Activated CD4-positive, alpha-beta T cell treated with anti-CD3 and anti-CD28 coated beads, Interleukin-2, Interleukin-4, amounts not matched to agents 100 ng/mL and 50 ng/mL, durations not matched to agents 16 hours and 8 hours (primary cell): Measurements from ENCODE around the gene ARRB1.
A peak's percentile ranks its signal among the peaks of the same experiment; 100 is the strongest.
"Not testable (repeated sequence)": the region's sequence is repeated elsewhere in the genome, so short reads cannot be mapped to it uniquely, and the experiment has no call there.

Experiments
- DNase-seq: peaks from one replicate; pipeline ENCODE4 v3.0.0-alpha.2; 2020; ENCODE audit warnings: low spot score

Gene ARRB1

DNA sequence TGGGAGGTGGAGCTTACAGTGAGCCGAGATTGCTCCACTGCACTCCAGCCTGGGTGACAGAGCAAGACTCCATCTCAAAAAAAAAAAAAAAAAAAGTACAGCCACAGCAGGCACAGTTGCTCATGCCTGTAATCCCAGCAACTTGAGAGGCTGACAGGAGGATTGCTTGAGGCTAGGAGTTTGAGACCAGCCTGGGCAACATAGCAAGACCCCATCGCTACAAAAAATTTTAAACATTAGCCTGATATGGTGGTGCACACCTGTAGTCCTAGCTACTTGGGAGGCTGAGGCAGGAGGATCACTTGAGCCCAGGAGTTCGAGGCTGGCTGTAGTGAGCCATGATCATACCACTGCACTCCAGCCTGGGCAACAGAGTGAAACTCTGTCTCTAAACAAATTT lies 76.7 kb downstream of the ARRB1 start:
- DNase-seq: not testable (repeated sequence)

DNA sequence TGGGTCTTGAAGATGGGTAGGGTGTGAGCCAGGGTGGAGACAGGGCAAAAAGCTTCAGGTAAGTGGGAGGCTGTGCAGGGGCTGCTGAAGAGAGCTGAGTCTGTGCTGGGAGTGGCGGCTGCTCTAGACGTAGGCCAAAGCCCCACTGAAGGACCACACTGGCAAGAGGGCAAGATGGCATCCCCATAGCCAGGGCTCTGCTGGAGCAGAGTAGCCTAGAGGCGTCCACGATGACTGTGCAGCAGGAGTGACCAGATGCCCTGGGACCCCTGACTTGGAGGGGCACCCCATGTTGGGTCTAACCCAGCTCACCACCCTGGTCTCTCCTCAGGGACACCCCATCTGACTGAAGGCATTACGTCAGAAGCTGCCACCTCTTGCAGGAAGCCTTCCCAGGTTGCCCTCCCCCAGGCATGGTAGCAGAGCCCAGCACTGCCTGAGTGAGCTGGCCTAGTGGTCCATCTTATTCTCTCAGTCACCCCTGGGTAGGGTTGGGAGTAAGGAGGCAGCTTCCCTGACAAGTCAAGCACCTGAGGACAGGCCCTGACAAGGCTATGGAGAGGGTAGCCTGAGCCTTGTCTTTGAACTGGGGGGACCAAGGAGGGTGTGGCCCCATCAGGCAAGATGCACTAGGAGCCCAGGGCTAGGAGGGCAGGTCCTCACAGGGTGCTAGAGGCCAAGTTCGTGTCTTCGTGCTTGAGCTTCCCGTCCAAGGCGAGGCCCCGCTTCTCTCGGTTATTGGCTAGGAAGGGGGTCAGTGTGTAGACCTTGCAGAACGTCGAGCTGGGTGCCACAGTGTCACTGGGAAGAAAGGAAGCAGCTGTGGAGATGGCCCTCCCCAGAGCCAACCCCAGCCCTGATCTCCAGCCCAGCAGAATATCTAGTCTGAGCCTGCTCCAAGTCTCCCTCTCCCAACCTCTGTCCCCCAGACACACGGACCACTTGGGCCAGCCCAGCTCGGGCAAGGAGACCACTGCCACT lies 77.8 kb downstream of the ARRB1 start:
- no peak for DNase-seq

DNA sequence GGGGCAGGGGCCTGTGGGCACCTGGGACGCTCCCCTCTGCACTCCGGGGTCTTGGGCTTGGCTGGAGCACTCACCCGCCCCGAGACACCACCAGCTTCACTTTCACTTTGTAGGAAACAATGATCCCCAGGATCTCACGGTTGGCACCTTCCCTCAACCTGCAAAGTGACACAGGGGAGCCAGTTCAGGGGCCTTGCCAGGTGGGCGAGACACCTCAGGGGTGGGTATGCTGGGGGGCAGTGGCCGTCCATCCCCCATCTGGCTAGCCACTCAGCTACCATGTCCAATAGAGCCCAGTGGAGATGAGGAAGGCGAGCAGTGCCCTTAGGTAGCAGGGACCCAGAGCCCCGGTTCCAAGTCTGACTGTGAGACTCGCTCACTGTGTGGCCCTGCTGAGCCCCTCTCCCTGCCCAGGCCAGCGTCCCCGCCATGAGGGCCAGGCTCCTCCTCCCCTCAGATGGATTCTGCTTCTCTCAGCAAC lies 78.6 kb downstream of the ARRB1 start:
- DNase-seq: no peak

DNA sequence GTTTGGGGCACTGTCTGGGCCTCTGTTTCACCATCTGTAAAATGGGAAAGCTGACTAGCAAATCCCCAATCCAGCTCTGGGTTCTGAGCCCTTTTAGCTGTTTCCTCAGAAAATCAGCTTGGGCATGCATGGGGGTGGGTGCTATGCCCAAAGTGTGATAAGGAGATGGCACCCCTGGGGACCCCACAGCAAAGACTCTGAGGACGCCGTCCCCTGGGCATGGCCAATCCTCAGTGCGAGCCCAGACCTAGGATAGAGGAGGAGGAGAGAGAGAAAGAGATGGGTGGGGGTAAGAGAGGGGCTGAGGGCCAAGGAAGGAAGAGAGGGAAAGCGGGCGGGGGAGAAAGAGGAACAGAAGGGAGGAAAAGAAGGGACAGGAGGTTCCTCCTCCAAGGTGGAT lies 79.1 kb downstream of the ARRB1 start:
- no peak for DNase-seq

DNA sequence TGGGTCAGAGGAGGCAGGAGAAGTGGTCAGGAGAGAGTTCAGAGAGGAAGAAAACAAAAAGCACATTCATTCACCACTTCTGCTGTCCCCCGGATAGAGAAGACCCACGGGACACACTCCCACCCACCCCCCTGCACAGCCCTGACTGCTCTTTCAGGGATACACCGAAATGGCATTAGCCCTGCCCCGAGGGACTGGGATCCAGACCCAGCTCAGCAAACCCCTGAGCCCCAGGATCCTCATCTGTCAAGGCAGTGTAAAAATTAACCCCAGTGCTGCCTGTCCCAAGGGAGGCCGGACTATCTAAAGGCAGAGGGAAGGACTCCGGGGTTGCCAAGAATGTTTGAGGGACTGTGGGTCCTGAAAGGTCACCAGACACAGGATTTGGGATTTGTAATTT lies 79.7 kb downstream of the ARRB1 start:
- DNase-seq: no peak

DNA sequence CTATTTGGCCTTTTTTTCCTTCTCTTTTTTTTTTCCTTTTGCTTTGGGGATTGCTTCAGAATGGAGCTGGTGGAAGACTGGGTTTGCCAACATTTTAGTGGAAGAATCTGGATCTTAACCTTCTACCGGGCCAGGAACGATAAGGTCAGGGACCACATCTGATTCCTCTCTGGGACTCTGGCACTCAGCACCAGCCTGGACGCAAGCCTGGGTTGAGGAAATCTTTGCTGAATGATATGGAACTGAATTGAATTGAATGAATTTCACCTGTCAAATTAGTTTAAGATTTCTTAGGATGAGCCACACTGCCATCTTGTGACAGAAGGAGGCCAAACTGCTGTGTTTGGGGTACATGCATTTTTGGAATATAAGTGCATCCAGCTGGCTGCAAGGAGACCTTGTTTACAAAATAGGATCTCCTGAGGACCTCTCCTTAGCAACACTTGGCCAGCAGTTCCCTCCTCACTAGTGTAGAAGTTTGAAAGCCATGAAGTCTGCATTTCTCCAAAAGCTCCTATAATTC lies 80.5 kb downstream of the ARRB1 start:
- DNase-seq: peak; percentile 20

DNA sequence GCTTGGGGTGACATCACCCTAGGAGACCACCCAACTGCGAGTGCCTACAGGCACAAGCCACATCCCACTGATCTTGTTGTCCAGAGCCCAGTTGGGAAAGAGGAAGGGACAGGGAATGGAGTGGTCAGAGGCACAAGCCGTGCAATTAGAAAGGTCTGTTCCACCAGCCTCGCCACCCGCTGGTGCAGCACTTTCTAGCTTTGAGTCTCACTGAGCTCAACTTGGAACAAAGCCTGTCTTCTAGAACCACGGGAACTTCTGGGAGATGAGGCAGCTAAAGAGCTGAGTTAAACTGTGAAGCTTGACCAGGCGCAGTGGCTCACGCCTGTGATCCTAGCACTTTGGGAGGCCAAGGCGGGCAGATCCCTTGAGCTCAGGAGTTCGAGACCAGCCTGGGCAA lies 81.6 kb downstream of the ARRB1 start:
- DNase-seq: no peak

DNA sequence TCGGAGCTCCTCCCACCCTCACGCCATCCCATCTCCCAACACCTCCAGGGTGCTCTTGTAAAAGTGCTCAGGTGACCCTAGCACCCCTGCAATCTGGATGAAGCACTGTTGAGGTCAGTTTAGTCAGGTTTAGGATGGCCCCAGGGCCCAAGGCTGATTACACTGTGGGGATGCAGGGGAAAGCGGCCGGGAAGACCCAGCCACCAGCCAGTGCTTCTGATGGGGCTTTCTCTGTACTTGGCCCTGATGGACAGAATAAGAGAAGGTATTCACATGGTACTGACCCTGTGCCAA lies 82.1 kb downstream of the ARRB1 start:
- no peak for DNase-seq

DNA sequence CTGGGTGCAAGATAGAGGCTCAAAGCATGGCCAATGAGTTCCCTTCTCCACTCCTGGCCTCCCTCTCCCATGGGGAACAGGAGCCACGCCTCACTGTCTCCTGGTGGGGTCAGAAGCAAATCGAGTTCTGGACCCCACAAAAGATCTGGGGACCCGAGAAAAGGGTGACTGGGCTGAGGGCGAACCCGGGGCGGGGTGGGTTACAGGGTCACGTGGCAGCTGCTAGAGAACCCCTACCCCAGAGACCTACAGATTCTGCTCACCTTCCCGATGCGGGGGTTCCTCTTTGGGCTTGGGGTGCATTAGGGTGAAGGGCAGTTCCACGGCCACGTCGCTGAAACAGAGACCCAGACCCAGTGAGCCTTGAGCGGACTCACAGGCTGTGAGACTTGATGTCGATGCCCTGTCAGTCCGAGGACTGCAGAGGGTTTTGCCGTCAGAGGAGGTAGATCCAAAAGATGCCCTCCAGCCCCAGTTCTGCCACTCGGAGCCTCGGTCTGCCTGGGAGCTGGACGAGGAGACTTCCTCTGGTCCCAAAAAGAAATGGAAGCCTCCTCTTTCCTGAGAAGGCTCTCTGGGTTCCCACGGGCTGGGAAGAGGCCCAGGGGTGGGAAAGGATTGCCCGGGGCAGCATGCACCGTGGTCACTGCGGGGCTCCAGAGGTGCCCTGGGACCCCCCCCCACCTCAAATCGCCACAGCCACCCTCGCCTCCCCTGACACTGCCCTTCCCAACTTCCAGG lies 82.7 kb downstream of the ARRB1 start:
- DNase-seq: no peak

DNA sequence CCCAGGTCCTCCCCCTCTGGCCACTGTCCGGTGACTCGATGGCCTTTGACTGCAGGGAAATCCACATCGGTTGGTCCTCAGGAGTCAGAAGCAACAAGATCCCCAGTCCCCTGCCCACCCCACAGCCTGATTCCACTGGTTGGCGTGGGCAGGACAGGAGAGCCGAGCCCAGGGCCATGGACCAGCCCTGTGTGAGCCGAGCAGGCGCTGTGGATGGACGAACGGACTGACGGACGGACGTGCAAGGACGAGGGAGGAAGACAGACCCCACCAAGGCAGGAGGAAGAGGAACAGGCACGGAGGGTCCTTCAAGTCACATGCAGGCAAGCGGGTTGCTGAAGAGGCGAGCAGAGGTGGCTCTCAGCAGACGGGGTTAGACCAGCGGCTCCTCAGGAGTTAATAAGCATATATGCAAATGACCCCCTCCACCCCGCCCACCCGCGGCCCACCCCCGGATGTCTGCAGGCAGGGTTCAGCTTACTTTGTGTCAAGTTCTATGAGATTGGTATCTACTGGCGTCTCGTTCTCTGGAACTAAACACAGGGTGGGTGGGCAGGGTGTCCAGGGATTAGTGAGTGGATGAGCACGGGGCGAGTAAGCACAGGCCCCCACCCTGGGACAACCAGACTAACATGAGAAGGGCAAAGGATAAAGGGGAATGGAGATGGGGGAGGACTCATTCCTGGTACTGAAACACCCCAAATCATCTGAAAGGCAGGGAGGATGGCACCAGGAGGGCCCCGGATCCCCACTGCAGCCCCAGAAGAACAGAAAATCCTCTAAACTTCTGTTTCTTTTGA lies 84.1 kb downstream of the ARRB1 start:
- no peak for DNase-seq

DNA sequence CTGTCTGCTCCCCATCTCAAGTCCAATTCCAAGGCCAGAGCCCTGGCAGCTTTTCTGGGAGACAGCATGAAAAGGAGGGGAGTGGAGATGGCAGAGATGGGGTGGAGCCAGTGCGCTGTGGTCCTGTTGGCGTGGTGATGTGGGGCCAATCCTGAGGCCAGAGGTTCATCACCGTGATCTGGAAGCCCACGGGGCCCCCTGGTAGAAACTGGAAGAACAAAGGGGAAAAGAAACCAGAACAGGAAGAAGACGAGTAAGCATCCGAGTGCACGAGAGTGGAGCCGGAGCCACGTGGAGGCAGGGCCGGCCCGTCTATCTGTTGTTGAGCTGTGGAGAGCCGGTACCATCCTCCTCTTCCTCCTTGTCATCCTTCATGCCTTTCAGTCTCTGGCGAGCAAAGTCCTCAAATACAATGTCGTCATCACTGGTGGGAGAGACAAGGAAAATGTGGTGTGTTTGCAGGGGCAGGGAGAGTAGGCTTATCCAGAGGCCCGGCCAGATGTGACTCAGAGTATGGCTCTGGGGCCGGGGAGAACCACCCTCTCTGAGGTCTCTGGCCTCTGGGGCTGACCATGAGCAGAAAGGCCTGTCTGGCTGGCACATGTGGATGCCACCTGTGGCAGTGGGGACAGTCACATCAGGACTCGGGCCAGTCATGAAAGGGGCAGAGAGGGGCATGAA lies 85.5 kb downstream of the ARRB1 start:
- no peak for DNase-seq

DNA sequence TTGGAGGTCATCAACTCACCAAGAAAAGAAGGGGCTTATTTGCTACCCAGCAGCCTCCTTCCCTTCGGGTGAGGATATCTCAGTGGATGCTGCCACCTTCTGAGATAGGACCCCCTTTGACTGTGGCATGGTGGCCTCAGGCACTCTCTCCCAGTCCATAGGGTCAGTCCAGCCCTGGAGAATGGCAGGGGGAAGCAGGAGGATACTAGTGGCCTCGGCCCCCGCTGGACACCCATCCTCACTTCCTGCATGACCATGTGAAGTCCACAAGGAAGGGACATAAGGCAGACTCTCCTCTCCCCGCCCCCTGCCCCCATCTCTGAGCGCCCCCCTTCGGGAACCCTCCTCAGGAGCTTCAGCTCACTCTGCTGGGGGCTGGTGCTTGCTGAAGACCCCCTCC lies 86.5 kb downstream of the ARRB1 start:
- no peak for DNase-seq

DNA sequence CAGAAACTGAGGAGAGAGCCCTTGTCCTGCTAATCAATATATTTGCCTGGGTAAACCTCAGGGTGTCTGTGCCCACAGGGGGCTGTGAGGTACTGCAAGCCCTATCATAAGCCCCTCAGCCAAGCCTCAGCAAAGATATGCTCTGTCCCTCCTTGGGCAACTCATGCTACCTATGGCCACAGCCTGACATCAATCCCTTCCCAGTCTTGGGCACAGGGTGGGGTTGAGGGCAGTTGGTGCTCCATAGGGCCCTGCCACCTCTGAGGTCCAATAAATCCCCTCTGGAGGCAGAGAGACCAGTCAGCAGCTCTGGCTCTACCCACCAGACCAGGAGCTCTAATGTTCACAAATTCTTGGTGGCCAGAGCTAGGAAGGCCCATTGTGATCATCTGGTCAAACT lies 87.1 kb downstream of the ARRB1 start:
- DNase-seq: no peak

DNA sequence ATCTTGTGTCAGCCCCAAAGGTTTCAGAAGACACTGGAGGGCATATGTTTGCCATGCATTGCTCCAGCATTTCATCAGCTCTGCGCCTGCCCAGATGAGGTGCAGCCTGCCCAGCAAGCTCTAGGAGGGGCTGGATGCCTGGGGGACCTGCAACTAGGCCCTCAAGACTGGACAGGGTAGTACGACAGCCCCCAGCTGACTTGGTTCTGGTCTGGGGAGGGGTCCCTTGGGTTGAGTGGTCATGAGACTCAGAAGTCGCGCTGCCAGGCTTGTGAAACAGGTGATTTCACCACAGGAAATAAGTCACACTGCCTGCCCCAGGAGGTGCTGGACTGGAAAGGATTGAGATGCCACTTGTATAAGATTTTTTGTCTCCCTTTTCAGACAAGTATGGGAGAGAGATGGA lies 87.5 kb downstream of the ARRB1 start:
- DNase-seq: peak; percentile 13

DNA sequence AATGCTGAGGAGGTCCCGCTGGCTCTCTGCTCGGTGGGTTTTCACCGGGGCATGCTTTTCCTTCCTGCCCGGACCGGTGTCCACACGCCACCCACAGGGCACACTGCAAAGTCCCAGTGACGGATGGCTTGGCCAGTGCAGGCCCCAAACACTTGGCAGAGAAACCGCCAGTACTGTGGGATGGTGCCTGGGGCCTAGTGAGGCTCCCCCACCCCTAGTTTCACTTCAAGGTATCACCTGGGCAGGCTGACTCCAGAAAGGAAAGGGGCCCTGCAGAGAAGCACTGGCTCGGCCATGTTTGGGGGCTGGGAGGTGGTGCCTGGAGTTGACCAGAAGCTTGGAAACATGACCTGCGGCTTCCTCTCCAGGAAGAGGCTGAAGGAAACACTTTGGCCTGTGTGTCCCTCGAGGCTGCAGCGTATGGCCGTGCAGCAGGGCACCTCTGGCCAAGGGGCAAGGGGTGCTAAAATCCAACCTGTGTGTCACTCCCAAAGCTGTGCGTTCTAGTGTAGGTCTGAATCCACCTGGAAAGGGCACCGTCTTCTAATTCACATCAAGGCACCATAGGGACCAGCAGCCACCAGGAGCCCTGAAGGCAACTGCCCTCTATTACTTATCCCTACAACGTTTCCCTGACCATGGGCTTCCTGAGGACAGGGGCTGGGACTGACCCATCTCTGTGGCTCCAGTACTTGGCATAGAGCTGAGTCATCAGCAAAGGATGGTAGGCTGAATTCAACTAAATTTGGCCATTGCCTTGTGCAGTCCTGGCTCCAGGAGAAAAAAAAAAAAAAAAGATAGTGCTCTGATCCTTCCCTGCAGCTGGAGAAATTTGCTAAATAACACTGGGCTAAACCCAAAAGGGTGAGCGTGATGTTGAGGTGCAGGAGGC lies 88.3 kb downstream of the ARRB1 start:
- DNase-seq: no peak

DNA sequence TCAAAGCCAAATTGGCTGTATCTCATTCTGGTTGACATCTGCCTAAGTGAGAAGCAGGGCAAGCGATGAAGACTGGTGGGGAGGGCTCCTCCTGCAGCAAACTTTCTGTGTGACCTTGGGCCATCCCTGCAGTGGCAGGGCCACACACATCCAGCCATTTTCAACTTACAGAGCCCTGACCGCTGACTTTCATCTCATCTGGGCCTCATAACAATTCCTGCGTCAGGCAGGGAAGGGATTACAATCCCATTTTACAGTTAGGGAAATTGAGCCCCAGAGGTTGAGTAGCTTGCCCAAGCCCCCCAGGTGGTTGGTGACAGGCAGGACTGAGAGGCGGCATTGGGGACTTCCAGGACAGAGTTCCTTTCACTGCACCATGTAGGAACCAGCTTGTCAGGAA lies 89.0 kb downstream of the ARRB1 start:
- DNase-seq: no peak

DNA sequence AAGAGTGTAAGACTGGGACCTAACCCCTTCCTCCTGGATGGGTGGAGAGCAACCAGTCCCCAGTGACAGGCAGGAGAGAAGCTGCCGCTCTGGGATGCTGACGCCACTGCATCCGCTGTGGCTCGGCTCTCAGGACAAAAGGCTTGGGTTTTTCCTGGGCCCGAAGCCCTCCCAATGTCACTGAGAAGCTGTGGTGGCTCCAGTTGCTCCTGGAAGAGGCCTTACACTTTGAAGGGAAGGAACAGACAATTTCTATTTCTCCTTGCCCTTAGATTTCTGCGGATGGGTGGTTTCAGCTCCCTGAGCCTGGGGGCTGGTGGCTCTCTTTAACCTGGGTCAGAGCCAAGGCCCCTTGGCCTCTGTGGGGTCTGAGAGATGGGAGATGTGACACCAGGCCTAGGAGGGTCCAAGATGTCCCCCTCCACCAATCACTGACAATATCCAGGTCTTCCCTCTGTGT lies 89.5 kb downstream of the ARRB1 start:
- DNase-seq: no peak

DNA sequence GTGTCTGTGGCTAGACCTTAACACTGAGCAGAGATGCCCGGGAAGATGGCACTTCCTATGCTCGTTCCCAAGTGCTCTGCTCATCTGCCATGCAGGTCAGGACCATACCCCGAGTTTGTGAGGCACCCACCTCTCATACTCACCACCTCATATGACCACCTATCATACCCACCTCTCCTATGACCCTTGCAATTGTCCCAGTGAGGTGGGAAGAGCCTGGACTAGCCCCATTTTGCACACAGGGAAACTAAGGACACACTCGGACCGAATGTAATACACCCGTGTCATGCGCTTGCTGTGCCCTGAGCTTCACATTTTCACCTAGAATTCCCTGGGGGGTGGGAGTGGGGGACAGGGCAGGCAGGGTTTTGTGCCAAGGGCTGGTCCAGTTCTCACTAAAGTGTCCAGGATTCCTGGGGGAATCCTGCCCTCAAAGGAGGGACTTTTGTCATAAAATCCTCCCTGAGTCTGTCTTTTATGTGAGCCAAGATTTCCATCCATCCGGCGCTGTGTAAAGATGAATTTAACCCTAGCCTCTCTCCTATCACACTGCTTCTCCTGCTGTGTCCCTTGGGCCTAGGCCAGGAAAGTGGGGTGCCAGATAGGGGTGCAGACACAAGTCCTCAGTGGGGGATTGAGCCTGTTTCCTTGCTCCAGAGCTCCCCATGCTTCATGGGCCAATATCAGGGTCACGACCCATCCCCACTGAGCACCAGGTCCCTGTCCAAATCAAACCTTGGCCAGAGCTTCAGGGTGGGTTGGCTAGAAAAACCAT lies 90.9 kb downstream of the ARRB1 start:
- no peak for DNase-seq

DNA sequence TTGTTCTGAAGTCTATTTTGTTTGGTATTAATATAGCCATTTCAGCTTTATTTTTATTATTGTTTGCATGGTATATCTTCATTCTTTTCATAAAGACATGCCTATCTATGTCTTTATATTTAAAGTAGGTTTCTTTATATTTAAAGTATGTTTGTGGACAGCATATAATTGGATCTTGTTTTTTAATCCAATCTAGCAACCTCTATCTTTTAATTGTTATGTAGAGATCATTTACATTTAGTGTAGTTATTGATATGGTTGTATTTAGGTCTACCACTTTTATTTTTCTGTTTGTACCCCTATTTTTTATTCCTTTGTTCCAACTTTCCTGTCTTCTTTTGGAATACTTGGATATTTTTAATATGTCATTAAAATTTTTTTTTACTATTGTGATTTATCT lies 97.1 kb downstream of the ARRB1 start:
- no peak for DNase-seq

DNA sequence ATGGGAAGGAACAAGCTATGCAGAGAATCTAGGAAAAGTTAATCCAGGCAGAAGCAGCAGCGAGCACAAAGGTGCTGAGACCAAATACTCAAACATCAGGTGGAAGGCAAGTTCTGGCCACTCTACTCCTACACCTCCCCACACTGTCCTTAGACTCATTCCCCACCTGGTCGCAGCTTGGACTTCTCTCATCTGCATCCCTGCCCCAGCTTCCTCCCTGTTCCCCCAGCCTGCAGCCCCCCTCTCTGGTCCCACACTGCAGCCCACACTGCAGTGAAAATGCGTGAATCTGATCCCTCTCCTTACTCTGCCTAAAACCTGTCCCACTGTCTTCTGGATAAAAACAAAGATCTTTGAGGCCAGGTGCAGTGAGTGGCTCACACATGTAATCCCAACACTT lies 101.8 kb downstream of the ARRB1 start:
- DNase-seq: no peak
